Transverse colon (tissue), 4 donors: ENCODE measurements around the gene LGALS8. TPM values are rescaled to one million over a fixed set of nuclear protein-coding genes. Genes with fewer than 3 reads are reported as not detected.

Source experiments
- DNase-seq: peaks from one replicate; pipeline ENCODE4 v3.0.0-alpha.2; 2019
- H3K27ac ChIP-seq, 4 donors: fragments of 200-600 bp; sonication (generic); 2 replicates each; pipeline ENCODE4 v1.5.1; 2016 to 2018; ENCODE audit warnings: inconsistent platforms in 4 of 4
- H3K27me3 ChIP-seq: fragments of 200-600 bp; sonication (generic); 2 replicates; pipeline ENCODE4 v1.5.1; 2017; ENCODE audit warnings: inconsistent platforms
- H3K36me3 ChIP-seq, 4 donors: fragments of 200-600 bp; sonication (generic); 2 replicates each; pipeline ENCODE4 v1.5.1; 2017 to 2019; ENCODE audit warnings: inconsistent platforms in 4 of 4
- H3K4me1 ChIP-seq, 4 donors: fragments of 200-600 bp; sonication (generic); 2 replicates each; pipeline ENCODE4 v1.5.1; 2017 to 2020; ENCODE audit warnings: inconsistent platforms in 4 of 4
- H3K4me3 ChIP-seq, 4 donors: fragments of 200-600 bp; sonication (generic); 1 replicate in 1 of 4; 2 replicates in 3 of 4; pipeline versions ENCODE4 v1.5.1 to v1.6.1; 2017 to 2019; ENCODE audit warnings: inconsistent platforms in 4 of 4
- H3K9me3 ChIP-seq, 2 donors: fragments of 200-600 bp; sonication (generic); 2 replicates each; pipeline ENCODE4 v1.5.1; 2017 to 2019; ENCODE audit warnings: inconsistent platforms in 2 of 2
- EP300 ChIP-seq: sonication (generic); formaldehyde crosslinking; IDR thresholded peaks from one replicate; pipeline ENCODE4 v1.6.1; 2017; ENCODE audit warnings: antibody characterized with exemption, low read depth
- POLR2A ChIP-seq: fragments of 450-650 bp; IDR thresholded peaks from one replicate; pipeline ENCODE4 v1.6.1; 2016; ENCODE audit warnings: antibody characterized with exemption, mild to moderate bottlenecking, moderate library complexity
- POLR2AphosphoS5 ChIP-seq, 3 donors: sonication (generic); formaldehyde crosslinking; IDR thresholded peaks; one replicate each; pipeline ENCODE4 v1.6.1; 2016; ENCODE audit warnings: antibody characterized with exemption in 3 of 3
- WGBS, 2 donors: methylation state at CpG; one replicate each; pipeline ENCODE4 v1.1.5; 2018; ENCODE audit warnings: low coverage in 1 of 2; 5-methylcytosine and 5-hydroxymethylcytosine counted together
- in situ Hi-C, 4 donors: fragments of 200-750 bp; cut with MboI; loops; one replicate each; pipeline versions ENCODE4 v1.15.0 to v1.15.1; 2017; ENCODE audit warnings: low sequenced_read_pairs in 3 of 4, low pct_ligation_motif_present in 1 of 4, low pct_unique_long_range_greater_than_20kb in 1 of 4
- intact Hi-C: fragments of 100-400 bp; cut with DNase I; formaldehyde crosslinking; loops from one replicate; pipeline ENCODE4 v1.15.1; 2023; ENCODE audit warnings: low total_unique reads
- total RNA-seq, 4 donors: library from RNA; depleted of rRNA; stranded (reverse); fragments of >200 nt; gene quantifications; one replicate each; pipeline ENCODE4 v1.1.0, GENCODE V29; 2016
- TF ChIP-seq, protein P1 (sequence below), 5 experiments: fragments of 200-600 bp in 3 of 5; fragments of 450-650 bp in 2 of 5; sonication (generic) in 3 of 5; IDR thresholded peaks; 1 replicate in 2 of 5; 2 replicates in 3 of 5; pipeline ENCODE4 v1.5.1; 2016 to 2017; ENCODE audit warnings: antibody characterized with exemption in 5 of 5, inconsistent platforms in 3 of 5, mild to moderate bottlenecking in 2 of 5, moderate library complexity in 1 of 5

Gene LGALS8
- total RNA-seq, 4 donors from 2014 or later = 38.2 to 88.1 (median 59.3) TPM

GRCh38 chr1:236524895-236525184, 1.1 kb downstream of the LGALS8 start:
- Histone ChIP-seq H3K4me3 (peak overlapping the region; percentile 38 to 91 (median 76)), H3K4me1 (peaks cover 0 to 15% (median 6%) of the 10 kb centered on the region in 4 donors), H3K9me3 (no peaks in the 10 kb centered on the region), H3K36me3 (peaks cover 0 to 8% (median 2%) of the 10 kb centered on the region in 4 donors), H3K27ac (peak overlapping the region; percentile 90 to 95 (median 94)), H3K27me3 (no peaks in the 10 kb centered on the region)
- intact Hi-C loops = no loop called here
- TF ChIP-seq POLR2AphosphoS5 (IDR thresholded peaks at IDR 0.05) (no peak), POLR2A (no peak), EP300 (no peak)
- TF ChIP-seq, protein P1, sequence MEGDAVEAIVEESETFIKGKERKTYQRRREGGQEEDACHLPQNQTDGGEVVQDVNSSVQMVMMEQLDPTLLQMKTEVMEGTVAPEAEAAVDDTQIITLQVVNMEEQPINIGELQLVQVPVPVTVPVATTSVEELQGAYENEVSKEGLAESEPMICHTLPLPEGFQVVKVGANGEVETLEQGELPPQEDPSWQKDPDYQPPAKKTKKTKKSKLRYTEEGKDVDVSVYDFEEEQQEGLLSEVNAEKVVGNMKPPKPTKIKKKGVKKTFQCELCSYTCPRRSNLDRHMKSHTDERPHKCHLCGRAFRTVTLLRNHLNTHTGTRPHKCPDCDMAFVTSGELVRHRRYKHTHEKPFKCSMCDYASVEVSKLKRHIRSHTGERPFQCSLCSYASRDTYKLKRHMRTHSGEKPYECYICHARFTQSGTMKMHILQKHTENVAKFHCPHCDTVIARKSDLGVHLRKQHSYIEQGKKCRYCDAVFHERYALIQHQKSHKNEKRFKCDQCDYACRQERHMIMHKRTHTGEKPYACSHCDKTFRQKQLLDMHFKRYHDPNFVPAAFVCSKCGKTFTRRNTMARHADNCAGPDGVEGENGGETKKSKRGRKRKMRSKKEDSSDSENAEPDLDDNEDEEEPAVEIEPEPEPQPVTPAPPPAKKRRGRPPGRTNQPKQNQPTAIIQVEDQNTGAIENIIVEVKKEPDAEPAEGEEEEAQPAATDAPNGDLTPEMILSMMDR (IDR thresholded peaks at IDR 0.05) = no peak
- DNase-seq = no peak
- in situ Hi-C loops = no loop called here
- 2 to 6% methylated on average over 3 of the region's 3 CpGs for WGBS, 2 donors

DNA sequence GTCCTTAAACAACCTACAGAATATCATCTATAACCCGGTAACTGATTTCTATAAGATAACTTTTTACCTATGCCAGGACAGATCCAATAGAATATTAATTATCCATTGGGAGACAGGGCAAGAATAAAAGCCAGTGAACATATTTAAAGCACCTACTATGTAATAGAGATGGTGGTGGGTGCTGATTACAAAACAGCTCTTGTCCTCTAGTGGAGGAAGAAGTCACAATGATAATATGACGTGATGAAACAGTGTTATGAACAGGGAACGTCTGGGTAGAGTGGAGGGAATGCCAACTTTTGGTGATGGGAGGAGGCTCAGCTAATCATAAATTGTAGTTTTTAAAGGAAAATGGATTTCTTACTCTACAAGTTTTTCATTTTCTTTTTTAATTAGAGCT, 2.3 kb downstream of the LGALS8 start:
- in situ Hi-C loops = no loop called here

DNA sequence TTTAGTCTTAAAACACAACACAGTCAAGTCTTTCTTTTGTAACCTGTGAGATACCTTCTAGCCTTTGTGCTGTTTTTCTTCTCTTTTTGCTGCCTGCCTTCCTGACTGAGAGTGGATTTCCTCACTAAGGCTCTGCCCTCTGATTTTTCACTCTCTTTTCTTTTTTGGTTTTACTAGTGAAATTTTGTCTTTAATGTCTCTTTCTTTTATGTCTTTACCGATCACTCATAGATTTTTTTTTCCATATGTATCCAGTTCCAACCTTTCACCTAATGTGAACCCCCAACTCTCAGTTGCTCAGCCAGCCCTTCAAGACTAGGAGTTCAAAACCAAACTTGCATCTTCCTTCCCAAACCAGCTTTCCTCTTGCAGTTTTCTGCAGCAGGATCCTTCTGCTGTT, 6.5 kb downstream of the LGALS8 start:
- H3K27me3 ChIP-seq = no peaks in the 10 kb centered on the region
- peaks cover 0 to 8% (median 3%) of the 10 kb centered on the region in 4 donors for H3K36me3 ChIP-seq
- intact Hi-C loops = no loop called here
- peaks cover 0 to 21% (median 12%) of the 10 kb centered on the region in 4 donors for H3K4me1 ChIP-seq
- DNase-seq = no peak
- in situ Hi-C loops = no loop called here
- TF ChIP-seq EP300 = no peak
- TF ChIP-seq, protein P1 (IDR thresholded peaks at IDR 0.05) = no peak
- TF ChIP-seq POLR2A = no peak
- no peaks in the 10 kb centered on the region for H3K9me3 ChIP-seq
- H3K27ac ChIP-seq = no peak overlapping the region
- H3K4me3 ChIP-seq = no peak overlapping the region
- 75 to 78% methylated on average over 1 of the region's 1 CpG for WGBS, 2 donors

More for the DNA sequence above, 2.3 kb downstream of the LGALS8 start:
- Histone ChIP-seq H3K4me1 (peaks cover 0 to 22% (median 8%) of the 10 kb centered on the region in 4 donors), H3K27ac (no peak overlapping the region), H3K4me3 (no peak overlapping the region), H3K9me3 (no peaks in the 10 kb centered on the region), H3K27me3 (no peaks in the 10 kb centered on the region), H3K36me3 (peaks cover 0 to 8% (median 3%) of the 10 kb centered on the region in 4 donors)
- TF ChIP-seq POLR2AphosphoS5 (IDR thresholded peaks at IDR 0.05) = no peak
- no peak for TF ChIP-seq POLR2A
- WGBS, 2 donors = 87 to 97% methylated on average over 3 of the region's 3 CpGs
- intact Hi-C loops = no loop called here
- DNase-seq = no peak

- H3K27ac ChIP-seq = peak overlapping the region in 2 of 4 donors; percentile 24 to 42
- peaks cover 0 to 8% (median 3%) of the 10 kb centered on the region in 4 donors for H3K36me3 ChIP-seq
- H3K4me3 ChIP-seq = no peak overlapping the region
- 58 to 66% methylated on average over 5 of the region's 5 CpGs for WGBS, 2 donors
- in situ Hi-C loops = no loop called here
- H3K4me1 ChIP-seq = peaks cover 0 to 18% (median 12%) of the 10 kb centered on the region in 4 donors
- H3K27me3 ChIP-seq = no peaks in the 10 kb centered on the region
- no peaks in the 10 kb centered on the region for H3K9me3 ChIP-seq
- intact Hi-C loops = no loop called here
- TF ChIP-seq POLR2A = no peak
- TF ChIP-seq EP300 = no peak
- TF ChIP-seq POLR2AphosphoS5 (IDR thresholded peaks at IDR 0.05) = no peak
- TF ChIP-seq, protein P1 (IDR thresholded peaks at IDR 0.05) = no peak
- DNase-seq = no peak
Measured at GRCh38 chr1:236530959-236531358, 7.2 kb downstream of the LGALS8 start.

GRCh38 chr1:236532850-236533249, 9.1 kb downstream of the LGALS8 start:
- Histone ChIP-seq H3K4me1 (peaks cover 0 to 18% (median 12%) of the 10 kb centered on the region in 4 donors), H3K27me3 (no peaks in the 10 kb centered on the region), H3K4me3 (no peak overlapping the region), H3K36me3 (peaks cover 0 to 3% (median 0%) of the 10 kb centered on the region in 4 donors), H3K9me3 (no peaks in the 10 kb centered on the region), H3K27ac (no peak overlapping the region)
- intact Hi-C loops = no loop called here
- no peak for DNase-seq
- TF ChIP-seq POLR2AphosphoS5 (IDR thresholded peaks at IDR 0.05) (no peak), POLR2A (no peak), EP300 (no peak)
- TF ChIP-seq, protein P1 (IDR thresholded peaks at IDR 0.05) = no peak
- WGBS, 2 donors = 88 to 95% methylated on average over 4 of the region's 4 CpGs
- in situ Hi-C loops = no loop called here
